Anterior cingulate cortex (tissue), 58 donors: Measurements from ENCODE around the gene TMTC1.

Experiments used
- DNase-seq, 58 donors: peaks; one replicate each; lab custom pipeline; 2025; lab: John Stamatoyannopoulos, UW

The TMTC1 gene

GRCh38 chr12:29717540-29718100 is 66.1 kb downstream of the TMTC1 start:
- no peak for DNase-seq

- no peak for DNase-seq
Observed at GRCh38 chr12:29714966-29715365, 68.8 kb downstream of the TMTC1 start.

GRCh38 chr12:29713729-29714128 is 70.0 kb downstream of the TMTC1 start:
- DNase-seq = no peak

- no peak for DNase-seq
Observed at GRCh38 chr12:29711381-29711780, 72.4 kb downstream of the TMTC1 start.

GRCh38 chr12:29710104-29710503 is 73.6 kb downstream of the TMTC1 start:
- peak in 39 of 58 donors; percentile 5 to 76 (median 35) for DNase-seq

GRCh38 chr12:29709496-29710040 is 74.2 kb downstream of the TMTC1 start:
- no peak for DNase-seq

- DNase-seq = no peak
Observed at GRCh38 chr12:29709054-29709453, 74.7 kb downstream of the TMTC1 start.

- no peak for DNase-seq
Observed at GRCh38 chr12:29707846-29708245, 75.9 kb downstream of the TMTC1 start.

- no peak for DNase-seq
Observed at GRCh38 chr12:29706311-29706710, 77.4 kb downstream of the TMTC1 start.

GRCh38 chr12:29703528-29703927 is 80.2 kb downstream of the TMTC1 start:
- no peak for DNase-seq

- no peak for DNase-seq
Observed at GRCh38 chr12:29702972-29703371, 80.8 kb downstream of the TMTC1 start.

GRCh38 chr12:29702222-29702621 is 81.5 kb downstream of the TMTC1 start:
- DNase-seq = no peak

GRCh38 chr12:29700761-29701481 is 82.8 kb downstream of the TMTC1 start:
- no peak for DNase-seq

GRCh38 chr12:29698756-29699155 is 85.0 kb downstream of the TMTC1 start:
- no peak for DNase-seq

GRCh38 chr12:29695800-29696199 is 87.9 kb downstream of the TMTC1 start:
- DNase-seq = no peak

GRCh38 chr12:29695026-29695425 is 88.7 kb downstream of the TMTC1 start:
- no peak for DNase-seq

- no peak for DNase-seq
Observed at GRCh38 chr12:29694002-29694401, 89.7 kb downstream of the TMTC1 start.

GRCh38 chr12:29692237-29692636 is 91.5 kb downstream of the TMTC1 start:
- DNase-seq = no peak

GRCh38 chr12:29691161-29691854 is 92.4 kb downstream of the TMTC1 start:
- no peak for DNase-seq

- DNase-seq = no peak
Observed at GRCh38 chr12:29690728-29691127, 93.0 kb downstream of the TMTC1 start.

GRCh38 chr12:29688914-29689313 is 94.8 kb downstream of the TMTC1 start:
- no peak for DNase-seq

GRCh38 chr12:29682088-29682487 is 101.7 kb downstream of the TMTC1 start:
- DNase-seq = no peak
